Immature natural killer cell (primary cell): ENCODE results near the gene ATP11A. TPM values are rescaled to one million over a fixed set of nuclear protein-coding genes. Genes with fewer than 3 reads are reported as not detected.

Experiments
- DNase-seq, 3 donors: peaks; one replicate each; pipeline ENCODE4 v3.0.0; 2022; ENCODE audit warnings: mixed read lengths in 1 of 3
- H3K27ac Mint-ChIP-seq, 6 donors: one replicate each; pipeline ENCODE4 v1.8.0; 2020; ENCODE audit warnings: mixed read lengths in 6 of 6, mild to moderate bottlenecking in 5 of 6, inconsistent platforms in 4 of 6, moderate library complexity in 3 of 6
- H3K27me3 Mint-ChIP-seq, 3 donors: one replicate each; pipeline ENCODE4 v1.8.0; 2020 to 2021; ENCODE audit warnings: low read depth in 3 of 3, mild to moderate bottlenecking in 3 of 3, mixed read lengths in 3 of 3, moderate library complexity in 3 of 3, inconsistent platforms in 1 of 3
- H3K36me3 Mint-ChIP-seq, 3 donors: one replicate each; pipeline ENCODE4 v1.8.0; 2020; ENCODE audit warnings: mixed read lengths in 3 of 3, inconsistent platforms in 2 of 3, mild to moderate bottlenecking in 2 of 3
- H3K4me1 Mint-ChIP-seq, 2 donors: one replicate each; pipeline ENCODE4 v1.8.0; 2020; ENCODE audit warnings: inconsistent platforms in 2 of 2, mild to moderate bottlenecking in 2 of 2, mixed read lengths in 2 of 2, moderate library complexity in 1 of 2
- H3K4me3 Mint-ChIP-seq, 5 donors: one replicate each; pipeline ENCODE4 v1.8.0; 2020; ENCODE audit warnings: mild to moderate bottlenecking in 5 of 5, mixed read lengths in 5 of 5, inconsistent platforms in 3 of 5, moderate library complexity in 3 of 5
- H3K9me3 Mint-ChIP-seq, 6 donors: one replicate each; pipeline ENCODE4 v1.8.0; 2020; ENCODE audit warnings: mild to moderate bottlenecking in 6 of 6, mixed read lengths in 6 of 6, inconsistent platforms in 4 of 6, moderate library complexity in 3 of 6
- polyA plus RNA-seq, 3 donors: library from polyadenylated mRNA; unstranded; fragments of 300-500 nt; fragmentation: Illumina TruSeq; gene quantifications; one replicate each; pipeline ENCODE4 v1.2.3, GENCODE V29; 2021

The ATP11A gene
- polyA plus RNA-seq, 3 donors from 2014 or later: 0.96 to 2.9 TPM; not detected in 1

GRCh38 chr13:112747256-112747655, 57.4 kb downstream of the ATP11A start:
- Mint-ChIP-seq H3K36me3 (no peaks in the 10 kb centered on the region), H3K4me3 (no peak overlapping the region), H3K27ac (no peak overlapping the region), H3K27me3 (no peaks in the 10 kb centered on the region), H3K4me1 (peaks cover 8 to 17% of the 10 kb centered on the region in 2 donors), H3K9me3 (no peaks in the 10 kb centered on the region)
- DNase-seq: no peak

DNA sequence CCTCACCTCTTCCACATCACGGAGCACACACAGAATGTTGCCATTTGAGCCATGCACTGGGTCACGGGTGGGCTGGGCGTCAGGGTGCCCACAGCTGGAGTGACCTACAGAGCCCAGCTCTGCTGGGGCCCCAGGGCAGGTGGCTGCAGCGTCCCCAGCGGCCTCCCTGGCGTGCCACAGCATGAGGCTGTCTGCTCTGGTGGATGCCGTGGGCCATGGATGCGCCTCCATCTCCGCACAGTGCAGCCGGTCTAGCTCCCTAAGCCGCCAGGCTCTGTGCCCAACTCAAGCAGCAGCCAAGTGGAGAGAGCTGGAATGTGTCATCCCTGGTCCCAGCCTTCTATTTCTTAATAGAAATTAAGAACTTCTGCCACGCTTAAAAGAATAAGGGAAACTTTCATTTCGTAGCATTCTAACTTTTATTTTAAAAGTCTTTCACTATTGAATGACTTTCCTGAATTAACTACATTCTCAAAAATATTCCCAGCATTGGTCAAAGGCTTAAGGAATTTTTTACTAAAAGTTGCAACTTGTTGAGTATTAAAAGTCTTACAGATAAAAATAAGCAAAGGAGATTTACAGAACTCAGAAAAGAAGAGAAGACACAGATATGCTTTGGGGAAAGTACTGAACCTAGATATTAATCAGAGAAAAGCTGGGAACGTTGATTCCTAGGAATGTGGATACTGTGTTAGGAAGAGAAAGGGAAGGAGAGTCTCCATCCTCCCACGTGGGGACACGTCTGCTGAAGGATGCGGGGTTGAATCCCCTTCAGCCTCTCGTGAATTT, 59.3 kb downstream of the ATP11A start:
- no peaks in the 10 kb centered on the region for H3K36me3 Mint-ChIP-seq
- no peaks in the 10 kb centered on the region for H3K9me3 Mint-ChIP-seq
- peaks cover 9 to 12% of the 10 kb centered on the region in 2 donors for H3K4me1 Mint-ChIP-seq
- H3K27me3 Mint-ChIP-seq: peaks cover 0 to 2% (median 0%) of the 10 kb centered on the region in 3 donors
- no peak for DNase-seq
- H3K27ac Mint-ChIP-seq: no peak overlapping the region
- no peak overlapping the region for H3K4me3 Mint-ChIP-seq

DNA sequence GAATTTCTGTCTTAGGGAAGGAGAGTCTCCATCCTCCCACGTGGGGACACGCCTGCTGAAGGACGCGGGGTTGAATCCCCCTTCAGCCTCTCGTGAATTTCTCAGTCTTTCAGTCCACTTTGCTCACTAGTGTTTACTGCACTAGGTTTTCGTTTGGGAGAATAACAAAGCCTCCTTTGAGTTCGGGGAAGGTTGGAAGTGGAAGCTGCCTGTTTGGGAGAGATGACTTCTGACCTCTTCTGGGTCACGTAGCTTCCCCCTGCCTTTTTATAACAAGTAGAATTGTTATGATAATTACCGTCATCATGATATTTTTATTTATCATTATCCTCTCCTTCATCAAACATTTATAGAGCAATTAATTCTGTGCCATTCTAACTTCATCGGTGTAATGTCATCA, 60.7 kb downstream of the ATP11A start:
- Mint-ChIP-seq H3K4me1 (peaks cover 9 to 11% of the 10 kb centered on the region in 2 donors), H3K27ac (no peak overlapping the region), H3K36me3 (no peaks in the 10 kb centered on the region), H3K9me3 (no peaks in the 10 kb centered on the region), H3K4me3 (no peak overlapping the region), H3K27me3 (peaks cover 0 to 2% (median 0%) of the 10 kb centered on the region in 3 donors)
- no peak for DNase-seq

GRCh38 chr13:112751617-112752016, 61.8 kb downstream of the ATP11A start:
- H3K4me1 Mint-ChIP-seq: peaks cover 9 to 11% of the 10 kb centered on the region in 2 donors

DNA sequence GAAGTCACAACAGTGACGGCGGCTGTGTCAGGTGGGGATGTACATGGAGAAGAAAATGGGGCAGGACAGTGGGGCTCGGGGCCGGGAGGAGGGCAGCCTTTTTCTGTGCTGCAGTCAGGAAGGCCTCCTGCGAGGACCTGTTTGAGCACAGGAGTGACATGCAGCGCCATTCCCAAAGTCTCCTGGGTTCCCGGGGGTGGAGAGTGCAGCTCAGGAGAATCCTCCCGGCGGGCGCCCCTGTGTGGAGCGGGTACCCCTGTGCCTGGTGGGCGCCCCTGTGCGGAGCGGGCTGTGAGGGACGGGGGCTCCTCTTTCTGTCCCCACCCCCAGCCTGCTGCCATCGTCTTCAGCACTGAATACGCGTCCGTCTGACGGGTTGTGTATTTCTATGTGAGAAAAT, 62.4 kb downstream of the ATP11A start:
- Mint-ChIP-seq H3K4me1 (peaks cover 9 to 11% of the 10 kb centered on the region in 2 donors), H3K4me3 (no peak overlapping the region), H3K27ac (no peak overlapping the region), H3K36me3 (peaks cover 0 to 3% (median 0%) of the 10 kb centered on the region in 3 donors), H3K9me3 (no peaks in the 10 kb centered on the region), H3K27me3 (peaks cover 0 to 2% (median 0%) of the 10 kb centered on the region in 3 donors)
- DNase-seq: no peak

More at GRCh38 chr13:112751617-112752016, 61.8 kb downstream of the ATP11A start:
- no peak overlapping the region for H3K4me3 Mint-ChIP-seq
- H3K9me3 Mint-ChIP-seq: no peaks in the 10 kb centered on the region
- H3K27ac Mint-ChIP-seq: no peak overlapping the region
- peaks cover 0 to 2% (median 0%) of the 10 kb centered on the region in 3 donors for H3K27me3 Mint-ChIP-seq
- DNase-seq: no peak
- H3K36me3 Mint-ChIP-seq: no peaks in the 10 kb centered on the region

GRCh38 chr13:112752711-112753541, 63.1 kb downstream of the ATP11A start:
- H3K4me1 Mint-ChIP-seq: peaks cover 9 to 11% of the 10 kb centered on the region in 2 donors
- no peak for DNase-seq
- H3K4me3 Mint-ChIP-seq: no peak overlapping the region
- no peak overlapping the region for H3K27ac Mint-ChIP-seq
- peaks cover 0 to 2% (median 0%) of the 10 kb centered on the region in 3 donors for H3K27me3 Mint-ChIP-seq
- H3K9me3 Mint-ChIP-seq: no peaks in the 10 kb centered on the region
- H3K36me3 Mint-ChIP-seq: peaks cover 0 to 5% (median 0%) of the 10 kb centered on the region in 3 donors

DNA sequence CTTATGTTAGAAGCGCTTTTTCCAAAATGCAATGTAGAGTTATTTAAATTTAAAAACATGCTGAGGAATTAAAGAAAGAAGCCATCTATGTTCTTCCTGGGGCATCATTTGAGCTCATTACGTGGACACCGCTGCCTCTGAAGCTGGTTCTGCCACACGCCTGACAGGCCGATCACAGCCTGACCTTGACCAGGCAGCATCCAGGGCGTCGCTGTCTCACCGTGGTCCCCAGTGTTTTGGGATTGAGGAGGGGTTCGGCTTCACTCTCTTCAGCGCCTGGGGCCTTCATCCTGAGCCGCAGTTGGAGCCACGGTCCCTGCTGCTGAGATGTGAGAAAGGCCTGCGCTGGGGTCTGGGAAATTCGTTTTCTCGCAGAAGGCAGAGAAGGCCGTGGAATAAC, 64.0 kb downstream of the ATP11A start:
- H3K4me1 Mint-ChIP-seq: peaks cover 9 to 11% of the 10 kb centered on the region in 2 donors
- no peak for DNase-seq

GRCh38 chr13:112754281-112755025, 64.6 kb downstream of the ATP11A start:
- Mint-ChIP-seq H3K27ac (no peak overlapping the region), H3K36me3 (peaks cover 0 to 5% (median 0%) of the 10 kb centered on the region in 3 donors), H3K9me3 (no peaks in the 10 kb centered on the region), H3K4me1 (peaks cover 9 to 11% of the 10 kb centered on the region in 2 donors), H3K4me3 (no peak overlapping the region), H3K27me3 (peaks cover 0 to 2% (median 0%) of the 10 kb centered on the region in 3 donors)
- DNase-seq: no peak

More for the DNA sequence above, 64.0 kb downstream of the ATP11A start:
- peaks cover 0 to 2% (median 0%) of the 10 kb centered on the region in 3 donors for H3K27me3 Mint-ChIP-seq
- no peaks in the 10 kb centered on the region for H3K9me3 Mint-ChIP-seq
- H3K4me3 Mint-ChIP-seq: no peak overlapping the region
- peaks cover 0 to 5% (median 0%) of the 10 kb centered on the region in 3 donors for H3K36me3 Mint-ChIP-seq
- H3K27ac Mint-ChIP-seq: no peak overlapping the region

DNA sequence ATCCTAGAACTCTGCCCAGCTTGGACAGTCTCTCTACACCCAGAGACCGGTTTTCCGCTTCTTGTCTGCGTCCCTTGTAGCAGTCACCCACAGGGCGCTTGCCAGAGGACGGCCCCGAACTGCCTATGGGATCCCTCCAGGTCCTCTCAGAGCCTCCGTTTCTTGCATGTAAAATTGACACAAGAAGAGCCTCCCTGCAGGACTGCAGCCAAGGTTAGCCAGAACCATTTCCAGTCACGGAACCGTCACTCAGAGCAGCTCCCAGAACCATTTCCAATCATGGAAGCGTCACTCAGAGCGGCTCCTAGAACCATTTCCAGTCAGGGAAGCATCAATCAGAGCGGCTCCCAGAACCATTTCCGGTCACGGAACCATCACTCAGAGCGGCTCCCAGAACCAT, 65.5 kb downstream of the ATP11A start:
- Mint-ChIP-seq H3K27ac (no peak overlapping the region), H3K4me3 (no peak overlapping the region), H3K9me3 (no peaks in the 10 kb centered on the region), H3K27me3 (peaks cover 0 to 2% (median 0%) of the 10 kb centered on the region in 3 donors), H3K36me3 (peaks cover 0 to 5% (median 0%) of the 10 kb centered on the region in 3 donors), H3K4me1 (peaks cover 9 to 11% of the 10 kb centered on the region in 2 donors)
- DNase-seq: no peak

- H3K9me3 Mint-ChIP-seq: no peaks in the 10 kb centered on the region
- no peak overlapping the region for H3K27ac Mint-ChIP-seq
- H3K4me1 Mint-ChIP-seq: peaks cover 9 to 11% of the 10 kb centered on the region in 2 donors
- peaks cover 0 to 2% (median 0%) of the 10 kb centered on the region in 3 donors for H3K27me3 Mint-ChIP-seq
- H3K4me3 Mint-ChIP-seq: no peak overlapping the region
- peaks cover 0 to 5% (median 0%) of the 10 kb centered on the region in 3 donors for H3K36me3 Mint-ChIP-seq
- DNase-seq: no peak
These were observed 66.2 kb downstream of the ATP11A start for GRCh38 chr13:112756081-112756480.

- Mint-ChIP-seq H3K27ac (no peak overlapping the region), H3K9me3 (no peaks in the 10 kb centered on the region), H3K36me3 (peaks cover 0 to 5% (median 0%) of the 10 kb centered on the region in 3 donors), H3K4me1 (peaks cover 9 to 11% of the 10 kb centered on the region in 2 donors), H3K4me3 (no peak overlapping the region), H3K27me3 (peaks cover 0 to 2% (median 0%) of the 10 kb centered on the region in 3 donors)
- no peak for DNase-seq
These were observed 66.7 kb downstream of the ATP11A start for GRCh38 chr13:112756511-112756966.

- H3K27me3 Mint-ChIP-seq: peaks cover 0 to 2% (median 0%) of the 10 kb centered on the region in 3 donors
- DNase-seq: no peak
- H3K9me3 Mint-ChIP-seq: no peaks in the 10 kb centered on the region
- H3K36me3 Mint-ChIP-seq: peaks cover 0 to 5% (median 0%) of the 10 kb centered on the region in 3 donors
- H3K4me1 Mint-ChIP-seq: peaks cover 8 to 11% of the 10 kb centered on the region in 2 donors
- no peak overlapping the region for H3K27ac Mint-ChIP-seq
- no peak overlapping the region for H3K4me3 Mint-ChIP-seq
These were observed 67.3 kb downstream of the ATP11A start for GRCh38 chr13:112756967-112757758.

GRCh38 chr13:112757759-112758086, 67.9 kb downstream of the ATP11A start:
- Mint-ChIP-seq H3K9me3 (no peaks in the 10 kb centered on the region), H3K4me1 (peaks cover 7 to 11% of the 10 kb centered on the region in 2 donors), H3K4me3 (no peak overlapping the region), H3K36me3 (peaks cover 0 to 5% (median 0%) of the 10 kb centered on the region in 3 donors), H3K27me3 (peaks cover 0 to 2% (median 0%) of the 10 kb centered on the region in 3 donors), H3K27ac (no peak overlapping the region)
- DNase-seq: no peak
